Right renal cortex interstitium (tissue), 3 donors: ENCODE results near the gene C10orf90. TPM values are rescaled to one million over a fixed set of nuclear protein-coding genes. Genes with fewer than 3 reads are reported as not detected.

Experiments
- DNase-seq, 3 donors: peaks; one replicate each; pipeline ENCODE4 v3.0.0-alpha.2; 2013; ENCODE audit warnings: low read depth in 3 of 3, low spot score in 2 of 3
- polyA plus RNA-seq, 3 donors: library from polyadenylated mRNA; unstranded; fragments of 120-200 nt; gene quantifications; one replicate each; pipeline ENCODE4 v1.2.1, GENCODE V29; 2013; ENCODE audit not compliant: insufficient read length in 3 of 3

Gene C10orf90
- polyA plus RNA-seq, 3 donors, result 0.31 to 1.2 (median 0.69) TPM

GRCh38 chr10:126470991-126471390 is 199.5 kb downstream of the C10orf90 start:
- no peak for DNase-seq

- no peak for DNase-seq
Observed at GRCh38 chr10:126469692-126470091, 200.8 kb downstream of the C10orf90 start.

- no peak for DNase-seq
Observed at GRCh38 chr10:126468876-126469643, 201.4 kb downstream of the C10orf90 start.

GRCh38 chr10:126468467-126468866 is 202.0 kb downstream of the C10orf90 start:
- DNase-seq, result no peak

- no peak for DNase-seq
Observed at GRCh38 chr10:126465771-126466170, 204.7 kb downstream of the C10orf90 start.

- no peak for DNase-seq
Observed at GRCh38 chr10:126463286-126463685, 207.2 kb downstream of the C10orf90 start.

GRCh38 chr10:126461289-126461940 is 209.1 kb downstream of the C10orf90 start:
- no peak for DNase-seq

GRCh38 chr10:126459878-126460481 is 210.5 kb downstream of the C10orf90 start:
- no peak for DNase-seq

GRCh38 chr10:126459032-126459831 is 211.3 kb downstream of the C10orf90 start:
- no peak for DNase-seq

GRCh38 chr10:126458466-126458865 is 212.0 kb downstream of the C10orf90 start:
- no peak for DNase-seq

GRCh38 chr10:126456632-126457031 is 213.9 kb downstream of the C10orf90 start:
- no peak for DNase-seq

- no peak for DNase-seq
Observed at GRCh38 chr10:126455766-126456405, 214.6 kb downstream of the C10orf90 start.

- no peak for DNase-seq
Observed at GRCh38 chr10:126455036-126455765, 215.3 kb downstream of the C10orf90 start.

GRCh38 chr10:126454045-126454751 is 216.3 kb downstream of the C10orf90 start:
- no peak for DNase-seq

- DNase-seq, result no peak
Observed at GRCh38 chr10:126452245-126452644, 218.2 kb downstream of the C10orf90 start.

GRCh38 chr10:126448091-126448490 is 222.4 kb downstream of the C10orf90 start:
- no peak for DNase-seq

GRCh38 chr10:126439942-126440341 is 230.6 kb downstream of the C10orf90 start:
- no peak for DNase-seq

GRCh38 chr10:126438407-126438783 is 232.1 kb downstream of the C10orf90 start:
- no peak for DNase-seq
